Upper lobe of left lung (tissue), 6 donors: Measurements from ENCODE around the gene CELSR1. TPM values are rescaled to one million over a fixed set of nuclear protein-coding genes. Genes with fewer than 3 reads are reported as not detected.

ENCODE experiments used
- ATAC-seq, 2 donors: fragments of 200-7000 bp; cut with Tn5 transposase; one replicate each; pipeline ENCODE4 v1.9.1; 2022; ENCODE audit warnings: mild to moderate bottlenecking in 2 of 2, moderate library complexity in 2 of 2; ENCODE audit not compliant: low FRiP score in 2 of 2
- DNase-seq, 2 donors: peaks; one replicate each; pipeline ENCODE4 v3.0.0-alpha.2; 2019 to 2020
- H3K27ac ChIP-seq, 4 donors: fragments of 200-600 bp; sonication (generic); one replicate each; pipeline ENCODE4 v1.5.1; 2016 to 2019
- H3K27me3 ChIP-seq, 4 donors: fragments of 200-600 bp; sonication (generic); one replicate each; pipeline ENCODE4 v1.5.1; 2017 to 2019
- H3K36me3 ChIP-seq, 4 donors: fragments of 200-600 bp; sonication (generic); one replicate each; pipeline ENCODE4 v1.5.1; 2016 to 2019
- H3K4me1 ChIP-seq, 4 donors: fragments of 200-600 bp; sonication (generic); one replicate each; pipeline ENCODE4 v1.5.1; 2018 to 2019
- H3K4me3 ChIP-seq, 4 donors: fragments of 200-600 bp; sonication (generic); one replicate each; pipeline ENCODE4 v1.5.1; 2017 to 2019; ENCODE audit warnings: mild to moderate bottlenecking in 2 of 4, moderate library complexity in 1 of 4
- H3K9me3 ChIP-seq, 4 donors: fragments of 200-600 bp; sonication (generic); one replicate each; pipeline ENCODE4 v1.5.1; 2018 to 2019
- CTCF ChIP-seq, 6 experiments: fragments of 450-650 bp in 4 of 6; fragments of 200-600 bp in 2 of 6; sonication (generic) in 2 of 6; IDR thresholded peaks; one replicate each; pipeline ENCODE4 v1.5.1; 2016 to 2019; ENCODE audit warnings: antibody characterized with exemption in 6 of 6
- EP300 ChIP-seq, 4 donors: sonication (generic); formaldehyde crosslinking; IDR thresholded peaks; one replicate each; pipeline ENCODE4 v1.5.1; 2017; ENCODE audit warnings: antibody characterized with exemption in 4 of 4, control low read depth in 2 of 4
- POLR2A ChIP-seq, 4 donors: fragments of 450-650 bp; IDR thresholded peaks; one replicate each; pipeline ENCODE4 v1.5.1; 2016 to 2017; ENCODE audit warnings: antibody characterized with exemption in 4 of 4, mild to moderate bottlenecking in 2 of 4
- POLR2AphosphoS5 ChIP-seq, 2 donors: sonication (generic); formaldehyde crosslinking; IDR thresholded peaks; one replicate each; pipeline ENCODE4 v1.5.1; 2017; ENCODE audit warnings: antibody characterized with exemption in 2 of 2
- WGBS, 2 donors: methylation state at CpG; one replicate each; pipeline ENCODE4 v1.1.5; 2017 to 2018; 5-methylcytosine and 5-hydroxymethylcytosine counted together
- total RNA-seq, 6 donors: library from RNA; depleted of rRNA in 4 of 6; stranded (reverse); fragments of >200 nt in 4 of 6; gene quantifications; one replicate each; pipeline versions ENCODE4 v1.1.0 to v1.2.1, GENCODE V29; 2016 to 2021
- donor health status: DM: no; HTN: no; CAD: no; lungs with moderate emphysema.
- donor health status: DM: no; HTN: yes; CAD: no; lungs with severe emphysema.

CELSR1 gene
- total RNA-seq, 6 donors from 2014 or later: 45.1 to 145 (median 80.1) TPM

- Histone ChIP-seq H3K9me3 (no peaks in the 10 kb centered on the region), H3K4me3 (no peak overlapping the region), H3K27me3 (no peaks in the 10 kb centered on the region), H3K27ac (no peak overlapping the region), H3K36me3 (no peaks in the 10 kb centered on the region), H3K4me1 (no peaks in the 10 kb centered on the region)
- TF ChIP-seq POLR2A (IDR thresholded peaks at IDR 0.05): no peak
- no peak for TF ChIP-seq POLR2AphosphoS5 (IDR thresholded peaks at IDR 0.05)
- TF ChIP-seq EP300 (IDR thresholded peaks at IDR 0.05): no peak
- no peak for TF ChIP-seq CTCF (IDR thresholded peaks at IDR 0.05)
- ATAC-seq: no peak
- WGBS, 2 donors: 63 to 74% methylated on average over 18 to 20 of the region's 20 CpGs
- no peak for DNase-seq
These were observed 28.9 kb downstream of the CELSR1 start for GRCh38 chr22:46508491-46508999.

- no peak overlapping the region for H3K27ac ChIP-seq
- 68 to 69% methylated on average over 16 to 30 of the region's 34 CpGs for WGBS, 2 donors
- no peak overlapping the region for H3K4me3 ChIP-seq
- TF ChIP-seq CTCF (IDR thresholded peaks at IDR 0.05) (no peak), POLR2AphosphoS5 (IDR thresholded peaks at IDR 0.05) (no peak), EP300 (IDR thresholded peaks at IDR 0.05) (no peak), POLR2A (IDR thresholded peaks at IDR 0.05) (no peak)
- H3K9me3 ChIP-seq: no peaks in the 10 kb centered on the region
- H3K4me1 ChIP-seq: peaks cover 0 to under 1% (median 0%) of the 10 kb centered on the region in 4 donors
- no peaks in the 10 kb centered on the region for H3K36me3 ChIP-seq
- ATAC-seq (peak; percentile 5 to 21), DNase-seq (peak in 1 of 2 donors; percentile 73)
- H3K27me3 ChIP-seq: no peaks in the 10 kb centered on the region
These were observed 29.7 kb downstream of the CELSR1 start for GRCh38 chr22:46507451-46508425.

GRCh38 chr22:46504584-46504983 lies 32.8 kb downstream of the CELSR1 start:
- DNase-seq: no peak
- H3K36me3 ChIP-seq: no peaks in the 10 kb centered on the region
- no peak for TF ChIP-seq EP300 (IDR thresholded peaks at IDR 0.05)
- TF ChIP-seq POLR2A (IDR thresholded peaks at IDR 0.05): no peak
- no peak for TF ChIP-seq CTCF (IDR thresholded peaks at IDR 0.05)
- TF ChIP-seq POLR2AphosphoS5 (IDR thresholded peaks at IDR 0.05): no peak

GRCh38 chr22:46502440-46503175 lies 34.8 kb downstream of the CELSR1 start:
- no peak for DNase-seq
- Histone ChIP-seq H3K9me3 (no peaks in the 10 kb centered on the region), H3K27me3 (no peaks in the 10 kb centered on the region), H3K27ac (no peak overlapping the region), H3K36me3 (no peaks in the 10 kb centered on the region), H3K4me3 (no peak overlapping the region), H3K4me1 (peaks cover 0 to 3% (median 0%) of the 10 kb centered on the region in 4 donors)
- TF ChIP-seq POLR2A (IDR thresholded peaks at IDR 0.05) (no peak), EP300 (IDR thresholded peaks at IDR 0.05) (no peak), POLR2AphosphoS5 (IDR thresholded peaks at IDR 0.05) (no peak), CTCF (IDR thresholded peaks at IDR 0.05) (no peak)
- 58 to 69% methylated on average over 13 to 17 of the region's 17 CpGs for WGBS, 2 donors
- ATAC-seq: no peak

More at GRCh38 chr22:46504584-46504983, 32.8 kb downstream of the CELSR1 start:
- Histone ChIP-seq H3K27me3 (no peaks in the 10 kb centered on the region), H3K4me3 (no peak overlapping the region), H3K27ac (no peak overlapping the region), H3K9me3 (no peaks in the 10 kb centered on the region), H3K4me1 (peaks cover 0 to 3% (median 0%) of the 10 kb centered on the region in 4 donors)
- 69 to 74% methylated on average over 4 of the region's 4 CpGs for whole genome bisulfite sequencing, 2 donors
- ATAC-seq: no peak
